ENCODE measurements around the gene AJAP1.

DNA sequence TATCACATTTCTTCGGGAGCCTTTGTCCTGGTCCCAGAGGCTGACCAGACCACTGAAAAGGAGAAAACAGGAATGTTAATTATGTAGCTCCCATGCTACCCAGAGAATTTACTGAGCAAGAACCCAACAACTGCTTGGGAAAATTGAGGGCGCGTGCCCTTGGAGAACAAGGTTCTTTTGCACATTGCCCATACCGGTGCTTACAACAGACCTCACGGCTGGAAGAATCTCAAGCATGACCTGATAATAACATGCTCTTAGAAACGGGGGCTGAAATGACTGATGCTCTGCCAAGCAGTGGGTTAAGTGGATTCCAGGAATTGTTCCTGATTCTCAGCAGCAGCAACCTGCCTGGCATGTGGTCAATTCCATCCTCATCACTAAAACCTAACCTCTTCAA, 49.3 kb upstream of the AJAP1 start:
- no peak for TF ChIP-seq POLR2A (IDR thresholded peaks at IDR 0.05; ENCODE audit: low read depth, low read length)
- no peak for TF ChIP-seq TAF1 (IDR thresholded peaks at IDR 0.05; ENCODE audit: borderline replicate concordance, low read depth, low read length)
- TF ChIP-seq POLR2AphosphoS5 (IDR thresholded peaks at IDR 0.05; ENCODE audit: low read depth, low read length) = no peak

Measured in GM12892 (cell line).